Endothelial cell of umbilical vein (primary cell): ENCODE data around the gene PDXDC1. TPM values are rescaled to one million over a fixed set of nuclear protein-coding genes. Genes with fewer than 3 reads are reported as not detected.
"Not testable (repeated sequence)": the region's sequence is repeated elsewhere in the genome, so short reads cannot be mapped to it uniquely, and the experiment has no call there.

Source experiments
- BruUV-seq: library from RNA; stranded (reverse); fragments of 400-500 nt; replicated peaks from 2 replicates; lab custom pipeline; 2021; lab: Mats Ljungman, UMichigan
- CTCF ChIA-PET: fragments of 300-600, 350-600 bp; sonication (Branson Sonifier 250); formaldehyde crosslinking; loops from one replicate; lab custom pipeline; 2021; ENCODE audit warnings: antibody characterized with exemption, inconsistent platforms; lab: Charles Lee
- POLR2A ChIA-PET: fragments of 300-600, 350-600 bp; sonication (Branson Sonifier 250); formaldehyde crosslinking; loops from one replicate; lab custom pipeline; 2021; ENCODE audit warnings: antibody characterized with exemption, inconsistent platforms; lab: Charles Lee
- DNase-seq: peaks from one replicate; pipeline ENCODE4 v3.0.0-alpha.2; 2011; ENCODE audit warnings: low read depth, low spot score
- FAIRE-seq: peaks from 2 replicates; lab custom pipeline; 2011; peaks lifted over from hg19 to GRCh38; lab: Jason Lieb, UNC
- H2AFZ ChIP-seq: 2 replicates; pipeline ENCODE4 v1.6.0; 2012; ENCODE audit warnings: low read depth, low read length, control low read depth, inconsistent platforms
- H3K27ac ChIP-seq: 2 replicates; pipeline ENCODE4 v1.5.1; 2011; ENCODE audit warnings: low read depth, mild to moderate bottlenecking, control low read depth, low read length, moderate library complexity; ENCODE audit not compliant: insufficient read depth
- H3K27me3 ChIP-seq, 2 experiments: 2 replicates each; pipeline versions ENCODE4 v1.6.0 to v1.6.1; 2011; ENCODE audit warnings: low read length in 2 of 2, mixed read lengths in 1 of 2; ENCODE audit not compliant: control insufficient read depth in 2 of 2, insufficient read depth in 2 of 2
- H3K36me3 ChIP-seq, 2 experiments: 2 replicates in 1 of 2; 3 replicates in 1 of 2; pipeline ENCODE4 v1.5.1; 2011; ENCODE audit warnings: low read length in 2 of 2, mild to moderate bottlenecking in 1 of 2, moderate library complexity in 1 of 2; ENCODE audit not compliant: control insufficient read depth in 2 of 2, insufficient read depth in 2 of 2; ENCODE audit errors: extremely low read depth in 1 of 2
- H3K4me1 ChIP-seq: 3 replicates; pipeline ENCODE4 v1.5.1; 2011; ENCODE audit warnings: mild to moderate bottlenecking, low read length; ENCODE audit not compliant: control insufficient read depth, insufficient read depth; ENCODE audit errors: extremely low read depth
- H3K4me2 ChIP-seq: 2 replicates; pipeline ENCODE4 v1.6.1; 2011; ENCODE audit warnings: low read length, control low read depth, mixed read lengths; ENCODE audit not compliant: insufficient read depth
- H3K4me3 ChIP-seq, 3 experiments: fragments of 200-600 bp in 1 of 3; sonication (generic), shearing (Covaris generic) in 1 of 3; replicated peaks in 1 of 3; 2 replicates each; pipeline ENCODE4 v1.5.1; 2011 to 2016; ENCODE audit warnings: control low read depth in 3 of 3, low read length in 3 of 3, mild to moderate bottlenecking in 2 of 3, inconsistent platforms in 1 of 3, low read depth in 1 of 3, moderate library complexity in 1 of 3; ENCODE audit not compliant: insufficient read depth in 1 of 3
- H3K79me2 ChIP-seq: 2 replicates; pipeline ENCODE4 v1.6.0; 2012; ENCODE audit warnings: low read length, inconsistent platforms; ENCODE audit not compliant: control insufficient read depth, insufficient read depth
- H3K9ac ChIP-seq: replicated peaks from 2 replicates; pipeline ENCODE3; 2011; ENCODE audit warnings: low read length, control low read depth; ENCODE audit not compliant: insufficient read depth; ENCODE audit errors: extremely low read depth
- H3K9me1 ChIP-seq: replicated peaks from 3 replicates; pipeline ENCODE4 v1.6.0; 2011; ENCODE audit warnings: mild to moderate bottlenecking, low read length; ENCODE audit not compliant: control insufficient read depth, insufficient read depth; ENCODE audit errors: extremely low read depth
- H3K9me3 ChIP-seq: replicated peaks from 2 replicates; pipeline ENCODE4 v1.5.1; 2012; ENCODE audit warnings: low read length, inconsistent platforms; ENCODE audit not compliant: control insufficient read depth, insufficient read depth
- H4K20me1 ChIP-seq: replicated peaks from 2 replicates; pipeline ENCODE3; 2011; ENCODE audit warnings: mild to moderate bottlenecking, low read length; ENCODE audit not compliant: control insufficient read depth, insufficient read depth; ENCODE audit errors: extremely low read depth
- dilution Hi-C: fragments of 300-500 bp; cut with MboI; formaldehyde crosslinking; loops from one replicate; pipeline ENCODE4 v1.15.0; 2019; ENCODE audit warnings: low sequenced_read_pairs; ENCODE audit not compliant: extremely low pct_ligation_motif_present
- intact Hi-C: fragments of 100-400 bp; cut with micrococcal nuclease; formaldehyde crosslinking; loops from one replicate; pipeline ENCODE4 v1.10.0; 2022
- polyA plus RNA-seq, 4 experiments: library from polyadenylated mRNA; depleted of rRNA in 3 of 4; stranded (reverse) in 3 of 4; unstranded in 1 of 4; fragments of >200 nt; gene quantifications; 2 replicates each; pipeline versions ENCODE4 v1.2.1 to v1.2.3, GENCODE V29; 2011 to 2012; ENCODE audit warnings: missing spikeins in 1 of 4
- total RNA-seq: library from RNA; stranded (reverse); gene quantifications from 2 replicates; pipeline ENCODE4 v1.2.3, GENCODE V29; 2021

Gene PDXDC1
- total and polyA plus RNA-seq, 2 donors (not counting 3 experiments of a cell fraction or from before 2014, with no cell fraction given), result 44.6 to 78.9 TPM

GRCh38 chr16:15028345-15028715 lies 53.5 kb downstream of the PDXDC1 start:
- H3K9me1 ChIP-seq, H3K4me3 ChIP-seq, H3K9me3 ChIP-seq, BruUV-seq, intact Hi-C loops, FAIRE-seq, H2AFZ ChIP-seq, H3K4me2 ChIP-seq, H3K79me2 ChIP-seq, H3K27ac ChIP-seq, POLR2A ChIA-PET, CTCF ChIA-PET, H4K20me1 ChIP-seq, H3K9ac ChIP-seq, dilution Hi-C loops, H3K27me3 ChIP-seq, DNase-seq: not testable (repeated sequence)
- Histone ChIP-seq H3K36me3 (peaks cover 5 to 33% of the 10 kb centered on the region in 2 experiments), H3K4me1 (peaks cover 17% of the 10 kb centered on the region)

- H3K9me1 ChIP-seq, H3K9ac ChIP-seq, H3K4me2 ChIP-seq, H3K27ac ChIP-seq, DNase-seq, H3K79me2 ChIP-seq, intact Hi-C loops, H3K9me3 ChIP-seq, H2AFZ ChIP-seq, FAIRE-seq, H3K27me3 ChIP-seq, H4K20me1 ChIP-seq, H3K4me3 ChIP-seq, BruUV-seq, POLR2A ChIA-PET, CTCF ChIA-PET, dilution Hi-C loops: not testable (repeated sequence)
- Histone ChIP-seq H3K4me1 (peaks cover 24% of the 10 kb centered on the region), H3K36me3 (peaks cover 3 to 37% of the 10 kb centered on the region in 2 experiments)
Measured at GRCh38 chr16:15028801-15029698, 54.2 kb downstream of the PDXDC1 start.

- POLR2A ChIA-PET, dilution Hi-C loops, H2AFZ ChIP-seq, H4K20me1 ChIP-seq, BruUV-seq, H3K79me2 ChIP-seq, H3K9ac ChIP-seq, CTCF ChIA-PET, H3K27me3 ChIP-seq, intact Hi-C loops, H3K4me2 ChIP-seq, H3K9me1 ChIP-seq, H3K9me3 ChIP-seq, H3K27ac ChIP-seq, DNase-seq, H3K4me3 ChIP-seq: not testable (repeated sequence)
- Histone ChIP-seq H3K36me3 (peaks cover 3 to 40% of the 10 kb centered on the region in 2 experiments), H3K4me1 (peaks cover 31% of the 10 kb centered on the region)
- FAIRE-seq, result peak; percentile 62
Measured at GRCh38 chr16:15029749-15030148, 54.9 kb downstream of the PDXDC1 start.
